HL-60 (cell line): Measurements from ENCODE around the gene FOXO3.

Source experiments
- DNase-seq, 2 experiments: peaks; one replicate each; pipeline ENCODE4 v3.0.0-alpha.2; 2010 to 2020; ENCODE audit warnings: low read depth in 1 of 2, low spot score in 1 of 2
- H3K27ac ChIP-seq: fragments of 250-450 bp; sonication (Bioruptor Pico); replicated peaks from 2 replicates; pipeline ENCODE4 v1.5.1; 2020; ENCODE audit warnings: mild to moderate bottlenecking, moderate library complexity
- H3K27me3 ChIP-seq: fragments of 250-450 bp; sonication (Bioruptor Pico); 2 replicates; pipeline ENCODE4 v1.5.1; 2021; ENCODE audit warnings: mild to moderate bottlenecking, moderate library complexity; ENCODE audit not compliant: insufficient read depth, poor library complexity, severe bottlenecking
- H3K4me3 ChIP-seq: replicated peaks from 2 replicates; pipeline ENCODE4 v1.5.1; 2011; ENCODE audit warnings: mild to moderate bottlenecking, control low read depth, low read length; ENCODE audit not compliant: insufficient read depth
- GABPA ChIP-seq: IDR thresholded peaks from 2 replicates; pipeline ENCODE4 v1.6.1; 2012; ENCODE audit warnings: low read depth
- POLR2AphosphoS5 ChIP-seq: IDR thresholded peaks from 2 replicates; pipeline ENCODE4 v1.6.1; 2012; ENCODE audit warnings: low read depth
- REST ChIP-seq: IDR thresholded peaks from 2 replicates; pipeline ENCODE4 v1.6.1; 2012; ENCODE audit warnings: low read depth; ENCODE audit not compliant: insufficient replicate concordance
- SPI1 ChIP-seq: IDR thresholded peaks from 2 replicates; pipeline ENCODE4 v1.6.1; 2012; ENCODE audit warnings: low read depth, mild to moderate bottlenecking, borderline replicate concordance
- TF ChIP-seq, protein P1 (sequence below): IDR thresholded peaks from one replicate; pipeline ENCODE4 v1.5.1; 2011; ENCODE audit warnings: low read length, control low read depth, inconsistent platforms; ENCODE audit not compliant: insufficient read depth

Gene FOXO3

DNA sequence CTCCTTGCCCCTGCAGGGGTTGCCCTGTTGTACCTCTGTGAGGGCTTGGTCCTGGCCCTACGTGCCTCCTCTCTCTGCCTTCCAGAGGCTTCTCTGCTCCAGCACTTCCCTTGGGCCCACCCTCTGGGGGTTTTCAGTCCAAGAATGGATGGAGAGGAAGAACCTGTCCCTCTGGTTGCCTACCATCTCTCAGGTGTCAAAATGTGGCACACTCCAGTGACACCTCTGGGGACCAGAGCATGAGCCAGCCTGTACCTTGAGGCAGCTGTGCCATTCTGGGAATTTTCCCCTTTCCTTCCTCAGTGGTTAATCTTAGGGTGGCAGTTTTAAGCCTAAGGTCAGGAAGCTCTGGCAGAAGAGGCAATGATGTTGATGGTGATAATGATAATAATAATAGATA lies 172.3 kb downstream of the FOXO3 start:
- TF ChIP-seq, protein P1, sequence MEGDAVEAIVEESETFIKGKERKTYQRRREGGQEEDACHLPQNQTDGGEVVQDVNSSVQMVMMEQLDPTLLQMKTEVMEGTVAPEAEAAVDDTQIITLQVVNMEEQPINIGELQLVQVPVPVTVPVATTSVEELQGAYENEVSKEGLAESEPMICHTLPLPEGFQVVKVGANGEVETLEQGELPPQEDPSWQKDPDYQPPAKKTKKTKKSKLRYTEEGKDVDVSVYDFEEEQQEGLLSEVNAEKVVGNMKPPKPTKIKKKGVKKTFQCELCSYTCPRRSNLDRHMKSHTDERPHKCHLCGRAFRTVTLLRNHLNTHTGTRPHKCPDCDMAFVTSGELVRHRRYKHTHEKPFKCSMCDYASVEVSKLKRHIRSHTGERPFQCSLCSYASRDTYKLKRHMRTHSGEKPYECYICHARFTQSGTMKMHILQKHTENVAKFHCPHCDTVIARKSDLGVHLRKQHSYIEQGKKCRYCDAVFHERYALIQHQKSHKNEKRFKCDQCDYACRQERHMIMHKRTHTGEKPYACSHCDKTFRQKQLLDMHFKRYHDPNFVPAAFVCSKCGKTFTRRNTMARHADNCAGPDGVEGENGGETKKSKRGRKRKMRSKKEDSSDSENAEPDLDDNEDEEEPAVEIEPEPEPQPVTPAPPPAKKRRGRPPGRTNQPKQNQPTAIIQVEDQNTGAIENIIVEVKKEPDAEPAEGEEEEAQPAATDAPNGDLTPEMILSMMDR: no peak
- no peak for TF ChIP-seq GABPA
- no peak for TF ChIP-seq POLR2AphosphoS5
- TF ChIP-seq REST: no peak
- TF ChIP-seq SPI1: no peak
- no peak overlapping the region for H3K4me3 ChIP-seq
- DNase-seq: no peak
- no peak overlapping the region for H3K27ac ChIP-seq
- H3K27me3 ChIP-seq: no peaks in the 10 kb centered on the region

DNA sequence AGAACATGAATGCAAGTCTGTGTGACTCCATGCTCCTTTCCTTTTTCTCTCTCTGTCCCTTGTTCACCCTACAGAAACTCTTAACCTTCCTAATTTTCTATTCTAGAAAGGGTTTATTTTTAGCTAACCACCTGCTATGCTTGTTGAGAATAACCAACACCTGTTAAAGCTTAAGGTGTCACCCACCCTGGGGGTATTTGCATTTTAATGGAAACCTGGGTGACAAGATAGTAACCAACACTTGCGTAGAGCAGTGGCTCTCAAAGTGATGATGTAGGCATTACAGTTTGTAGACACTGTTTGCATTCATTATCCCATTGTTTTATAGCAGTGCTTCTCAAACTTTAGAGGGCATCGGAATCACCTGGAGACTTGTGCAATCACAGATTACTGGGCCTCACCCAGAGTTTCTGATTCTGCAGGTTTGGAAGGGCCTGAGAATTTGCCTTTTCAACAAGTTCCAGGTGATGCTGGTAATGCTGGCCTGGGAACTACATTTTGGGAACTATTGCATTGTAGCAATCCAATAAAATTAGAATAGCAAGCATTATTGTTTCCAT lies 173.1 kb downstream of the FOXO3 start:
- H3K27ac ChIP-seq: no peak overlapping the region
- TF ChIP-seq REST (no peak), POLR2AphosphoS5 (no peak), GABPA (no peak), SPI1 (no peak)
- TF ChIP-seq, protein P1: no peak
- no peaks in the 10 kb centered on the region for H3K27me3 ChIP-seq
- H3K4me3 ChIP-seq: no peak overlapping the region
- no peak for DNase-seq
